GM12872 (cell line): ENCODE data around the gene TRMT44.
A peak's percentile ranks its signal among the peaks of the same experiment; 100 is the strongest.

Experiments
- TF ChIP-seq, protein P1 (sequence below): IDR thresholded peaks from 3 replicates; pipeline ENCODE4 v1.5.1; 2011; ENCODE audit warnings: low read depth, mild to moderate bottlenecking, low read length, moderate library complexity; ENCODE audit not compliant: insufficient read depth

The TRMT44 gene

DNA sequence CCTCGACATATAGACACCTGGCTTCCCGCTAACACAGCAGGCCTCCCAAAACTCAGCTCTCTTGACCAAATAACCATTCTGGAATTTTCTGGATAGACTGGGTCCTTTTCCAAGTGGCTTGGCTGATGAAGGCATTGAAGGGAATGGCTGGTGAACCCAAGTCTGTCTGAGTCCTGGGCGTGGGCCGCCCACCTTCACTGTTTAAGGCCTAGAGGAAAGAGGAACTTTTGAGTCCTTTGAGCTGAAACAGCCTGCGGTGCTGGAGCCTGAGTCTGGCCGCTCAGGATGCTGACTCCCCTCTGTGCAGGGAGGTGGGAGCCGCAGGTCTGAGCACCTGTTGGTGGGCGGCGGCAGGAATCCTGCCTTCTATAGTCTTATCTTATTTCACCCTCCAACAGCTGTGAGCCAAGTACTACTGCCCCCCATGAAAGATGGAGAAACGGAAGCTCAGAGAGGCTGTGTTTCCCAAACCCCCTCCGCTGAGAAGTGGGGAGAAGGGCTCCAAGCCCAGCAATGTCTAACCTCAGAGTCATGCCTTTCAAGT is 23.4 kb upstream of the TRMT44 start:
- TF ChIP-seq, protein P1, sequence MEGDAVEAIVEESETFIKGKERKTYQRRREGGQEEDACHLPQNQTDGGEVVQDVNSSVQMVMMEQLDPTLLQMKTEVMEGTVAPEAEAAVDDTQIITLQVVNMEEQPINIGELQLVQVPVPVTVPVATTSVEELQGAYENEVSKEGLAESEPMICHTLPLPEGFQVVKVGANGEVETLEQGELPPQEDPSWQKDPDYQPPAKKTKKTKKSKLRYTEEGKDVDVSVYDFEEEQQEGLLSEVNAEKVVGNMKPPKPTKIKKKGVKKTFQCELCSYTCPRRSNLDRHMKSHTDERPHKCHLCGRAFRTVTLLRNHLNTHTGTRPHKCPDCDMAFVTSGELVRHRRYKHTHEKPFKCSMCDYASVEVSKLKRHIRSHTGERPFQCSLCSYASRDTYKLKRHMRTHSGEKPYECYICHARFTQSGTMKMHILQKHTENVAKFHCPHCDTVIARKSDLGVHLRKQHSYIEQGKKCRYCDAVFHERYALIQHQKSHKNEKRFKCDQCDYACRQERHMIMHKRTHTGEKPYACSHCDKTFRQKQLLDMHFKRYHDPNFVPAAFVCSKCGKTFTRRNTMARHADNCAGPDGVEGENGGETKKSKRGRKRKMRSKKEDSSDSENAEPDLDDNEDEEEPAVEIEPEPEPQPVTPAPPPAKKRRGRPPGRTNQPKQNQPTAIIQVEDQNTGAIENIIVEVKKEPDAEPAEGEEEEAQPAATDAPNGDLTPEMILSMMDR = no peak

DNA sequence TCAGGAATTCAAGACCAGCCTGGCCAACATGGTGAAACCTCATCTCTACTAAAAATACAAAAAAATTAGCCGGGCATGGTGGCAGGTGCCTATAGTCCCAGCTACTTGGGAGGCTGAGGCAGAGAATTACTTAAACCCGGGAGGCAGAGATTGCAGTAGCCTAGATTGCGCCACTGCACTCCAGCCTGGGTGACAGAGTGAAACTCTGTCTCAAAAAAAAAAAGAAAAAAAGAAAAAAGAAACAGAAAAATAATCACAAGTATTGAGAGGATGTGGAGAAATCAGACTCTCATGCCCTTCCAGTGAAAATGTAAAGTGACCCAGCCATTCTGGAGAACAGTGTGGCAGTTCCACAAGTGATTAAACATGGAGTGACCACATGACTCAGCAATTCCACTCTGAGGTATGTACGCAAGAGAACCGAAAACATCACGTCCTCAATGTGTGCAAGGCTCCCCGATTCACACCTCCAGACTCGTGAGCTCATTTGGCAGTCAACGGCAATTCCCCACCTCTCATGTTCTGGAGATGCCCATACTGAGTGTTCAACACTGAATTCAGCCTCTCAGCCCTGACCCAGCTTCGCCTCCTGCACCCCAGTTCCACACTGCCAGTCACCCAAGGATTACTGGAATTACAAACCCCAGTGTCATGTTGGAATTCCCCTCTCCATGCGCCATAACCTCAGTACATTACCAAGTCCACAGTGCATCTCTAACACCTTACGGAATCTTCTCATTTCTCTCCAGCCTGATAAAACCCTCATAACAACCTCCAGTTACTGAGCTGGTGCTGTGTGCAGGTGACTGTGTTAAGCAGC is 21.1 kb upstream of the TRMT44 start:
- TF ChIP-seq, protein P1 = no peak

DNA sequence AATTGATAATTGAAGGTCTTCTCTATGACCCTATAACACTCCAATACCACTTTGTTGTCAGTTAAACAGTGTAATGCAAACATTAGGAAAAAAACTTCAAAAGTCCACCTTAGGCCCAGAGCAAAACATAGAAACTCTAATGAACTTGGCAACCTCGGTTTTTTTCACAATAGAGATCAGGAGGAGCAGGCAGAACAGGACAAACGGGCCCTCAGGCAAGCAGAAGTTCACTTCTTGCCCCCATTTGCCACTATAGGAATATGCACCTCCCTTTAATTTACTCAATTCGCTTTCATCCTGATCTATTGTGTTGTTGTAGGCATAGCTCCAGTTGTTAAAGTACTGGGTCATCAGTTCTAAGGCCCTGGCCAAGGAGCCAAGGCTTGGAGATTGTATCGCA is 18.2 kb upstream of the TRMT44 start:
- TF ChIP-seq, protein P1 = no peak

DNA sequence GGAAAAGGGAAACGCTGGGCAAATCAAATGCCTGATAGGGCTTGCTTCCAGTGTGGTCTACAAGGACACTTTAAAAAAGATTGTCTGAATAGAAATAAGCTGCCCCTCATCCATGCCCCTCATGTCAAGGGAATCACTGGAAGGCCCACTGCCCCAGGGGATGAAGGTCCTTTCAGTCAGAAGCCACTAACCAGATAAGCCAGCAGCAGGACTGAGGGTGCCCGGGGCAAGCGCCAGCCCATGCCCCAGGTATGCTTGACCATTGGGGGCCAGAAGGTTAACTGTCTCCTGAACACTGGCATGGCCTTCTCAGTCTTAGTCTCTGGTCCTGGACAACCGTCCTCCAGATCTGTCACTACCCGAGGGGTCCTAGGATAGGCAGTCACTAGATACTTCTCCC is 17.8 kb upstream of the TRMT44 start:
- TF ChIP-seq, protein P1 = no peak

DNA sequence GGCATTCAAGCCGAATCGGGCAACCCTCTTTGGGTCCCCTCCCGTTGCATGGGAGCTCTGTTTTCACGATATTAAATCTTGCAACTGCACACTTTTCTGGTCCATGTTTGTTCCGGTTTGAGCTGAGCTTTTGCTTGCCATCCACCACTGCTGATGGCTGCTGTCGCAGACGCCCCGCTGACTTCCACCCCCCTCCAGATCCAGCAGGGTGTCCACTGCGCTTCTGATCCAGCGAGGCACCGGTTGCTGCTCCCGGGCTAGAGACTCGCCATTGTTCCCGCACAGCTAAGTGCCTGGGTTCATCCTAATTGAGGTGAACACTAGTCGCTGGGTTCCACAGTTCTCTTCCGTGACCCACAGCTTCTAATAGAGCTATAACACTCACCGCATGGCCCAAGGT is 13.3 kb upstream of the TRMT44 start:
- TF ChIP-seq, protein P1 = no peak

DNA sequence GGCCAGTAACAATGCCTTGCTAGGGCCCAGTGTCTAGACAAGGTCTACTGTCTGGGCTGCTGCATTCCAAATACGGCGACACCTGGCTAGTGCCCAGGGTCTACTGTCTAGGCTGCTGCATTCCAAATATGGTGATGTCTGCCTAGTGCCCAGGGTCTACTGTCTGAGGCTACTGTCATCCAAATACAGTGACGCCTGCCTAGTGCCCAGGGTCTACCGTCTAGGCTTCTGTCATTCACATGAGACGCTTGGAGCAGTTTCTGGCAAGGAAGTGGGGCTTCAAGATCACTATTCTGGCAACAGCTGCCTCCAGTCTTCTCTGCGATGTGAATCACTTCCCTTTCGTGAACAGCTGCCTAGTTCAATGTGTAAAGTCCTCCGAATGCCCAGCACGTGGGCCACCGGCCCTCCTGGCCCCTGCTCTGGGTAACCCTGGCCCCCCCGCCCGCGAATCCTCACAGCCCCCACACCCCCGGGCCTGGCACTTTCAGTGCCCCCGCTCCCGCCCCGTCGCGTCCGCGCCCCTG is 12.8 kb upstream of the TRMT44 start:
- TF ChIP-seq, protein P1 = no peak

DNA sequence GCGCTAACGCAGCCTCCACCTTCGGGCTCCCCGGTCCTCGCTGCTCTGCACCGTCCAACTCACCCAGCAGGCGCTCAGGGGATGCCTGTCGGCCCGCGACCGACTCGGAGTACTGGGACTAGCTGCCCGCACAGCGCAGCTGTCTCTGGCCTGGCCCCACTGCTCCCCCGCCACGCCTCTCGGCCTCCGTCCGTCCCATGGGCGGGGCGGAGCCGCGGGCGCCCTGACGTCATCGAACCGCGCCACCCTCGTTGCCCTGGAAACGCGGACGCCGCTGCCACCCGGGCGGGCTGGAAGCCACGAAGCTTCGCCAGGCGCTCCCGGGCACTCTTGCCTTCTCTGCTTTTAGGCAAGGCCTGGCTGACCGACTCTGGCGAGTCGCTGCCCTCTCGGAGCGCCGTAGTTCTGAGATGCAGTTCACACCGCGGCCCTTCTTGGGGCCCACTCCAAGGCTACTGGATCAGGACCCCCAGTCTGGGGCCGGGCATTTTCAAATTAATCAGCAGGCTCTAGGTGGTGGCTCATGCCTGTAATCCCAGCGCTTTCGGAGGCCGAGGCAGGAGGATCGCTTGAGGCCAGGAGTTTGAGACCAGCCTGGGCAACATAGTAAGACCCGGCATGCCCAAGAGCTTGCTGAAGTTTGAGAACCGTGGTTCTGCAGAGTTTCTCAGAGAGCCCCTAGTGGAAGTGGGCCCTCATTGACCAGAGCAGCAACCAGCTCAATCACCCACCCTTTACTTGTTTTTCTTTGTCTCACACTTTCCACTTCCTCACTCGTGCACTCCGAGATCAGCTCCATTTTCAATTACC is 12.1 kb upstream of the TRMT44 start:
- TF ChIP-seq, protein P1 = peak; percentile 68
